T-helper 1 cell treated with Interleukin-12 subunit alpha and Interleukin-12 subunit beta and Interleukin-4 antibody, amounts not matched to agents 30 μg/mL and 1 μg/mL, for 36 hours (primary cell): ENCODE data around the gene CORO6.

ENCODE experiments used
- H3K27ac Mint-ChIP-seq: one replicate; pipeline ENCODE4 v1.8.0; 2021; ENCODE audit warnings: mild to moderate bottlenecking, mixed read lengths
- H3K27me3 Mint-ChIP-seq: one replicate; pipeline ENCODE4 v1.8.0; 2021; ENCODE audit warnings: low read depth, mixed read lengths
- H3K36me3 Mint-ChIP-seq: one replicate; pipeline ENCODE4 v1.8.0; 2021; ENCODE audit warnings: low read depth, mixed read lengths
- H3K4me1 Mint-ChIP-seq: one replicate; pipeline ENCODE4 v1.8.0; 2021; ENCODE audit warnings: low read depth, mixed read lengths
- H3K4me3 Mint-ChIP-seq: one replicate; pipeline ENCODE4 v1.8.0; 2021; ENCODE audit warnings: mild to moderate bottlenecking, moderate library complexity, mixed read lengths
- H3K9me3 Mint-ChIP-seq: one replicate; pipeline ENCODE4 v1.8.0; 2021; ENCODE audit warnings: mixed read lengths

The CORO6 gene

DNA sequence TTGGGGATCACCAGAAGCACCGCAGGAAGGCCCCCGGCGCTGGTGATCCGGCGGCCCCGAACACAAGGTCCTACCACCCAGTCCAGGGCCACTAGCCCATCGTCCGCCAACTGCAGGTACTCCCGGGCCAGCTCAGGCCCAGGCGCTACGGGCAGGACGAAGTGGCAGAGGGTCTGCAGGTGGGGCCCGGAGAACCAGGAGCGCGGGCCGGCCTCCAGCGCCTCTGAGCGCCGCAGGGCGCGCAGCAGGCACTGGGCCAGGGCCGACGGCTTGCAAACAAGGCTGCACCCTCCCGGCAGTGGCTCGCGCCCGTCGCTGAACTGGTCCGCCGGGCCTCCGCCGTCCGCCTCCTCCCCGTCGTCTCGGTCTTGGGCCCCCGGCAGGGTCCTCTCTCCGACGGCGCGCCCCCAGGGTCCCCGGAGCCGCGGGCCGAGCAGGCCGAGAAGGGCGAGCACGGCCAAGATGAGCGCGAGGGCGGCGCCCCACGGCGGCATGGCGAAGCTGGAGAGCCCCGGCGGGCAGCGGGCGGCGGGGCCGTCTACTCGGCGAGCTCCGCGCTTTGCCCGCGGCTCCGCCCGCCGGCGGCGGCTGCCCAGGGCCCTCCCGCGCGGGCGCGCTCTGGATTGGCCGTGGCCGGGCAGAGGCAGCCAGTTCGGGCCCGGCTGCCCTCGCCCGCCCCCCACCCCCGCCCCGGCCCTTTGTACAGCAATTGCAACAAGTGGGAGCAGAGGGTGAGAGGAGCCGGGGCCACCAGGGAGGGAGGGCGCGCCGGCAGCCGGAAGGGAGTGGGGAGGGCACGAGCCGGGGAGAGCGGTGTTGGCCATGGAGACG lies 56.0 kb downstream of the CORO6 start, which contains the start of gene ABHD15:
Gene ABHD15, minus strand, starts transcription at position 565 of the 831 bp plus-strand sequence. Its CDS starts 71 bp downstream, at position 494.
- Mint-ChIP-seq H3K9me3 (no peaks in the 10 kb centered on the region), H3K36me3 (peaks cover 20% of the 10 kb centered on the region), H3K4me3 (peak within 1 kb of the TSS; percentile 97), H3K27me3 (no peaks in the 10 kb centered on the region), H3K4me1 (peaks cover 29% of the 10 kb centered on the region), H3K27ac (peak within 1 kb of the TSS; percentile 97)

DNA sequence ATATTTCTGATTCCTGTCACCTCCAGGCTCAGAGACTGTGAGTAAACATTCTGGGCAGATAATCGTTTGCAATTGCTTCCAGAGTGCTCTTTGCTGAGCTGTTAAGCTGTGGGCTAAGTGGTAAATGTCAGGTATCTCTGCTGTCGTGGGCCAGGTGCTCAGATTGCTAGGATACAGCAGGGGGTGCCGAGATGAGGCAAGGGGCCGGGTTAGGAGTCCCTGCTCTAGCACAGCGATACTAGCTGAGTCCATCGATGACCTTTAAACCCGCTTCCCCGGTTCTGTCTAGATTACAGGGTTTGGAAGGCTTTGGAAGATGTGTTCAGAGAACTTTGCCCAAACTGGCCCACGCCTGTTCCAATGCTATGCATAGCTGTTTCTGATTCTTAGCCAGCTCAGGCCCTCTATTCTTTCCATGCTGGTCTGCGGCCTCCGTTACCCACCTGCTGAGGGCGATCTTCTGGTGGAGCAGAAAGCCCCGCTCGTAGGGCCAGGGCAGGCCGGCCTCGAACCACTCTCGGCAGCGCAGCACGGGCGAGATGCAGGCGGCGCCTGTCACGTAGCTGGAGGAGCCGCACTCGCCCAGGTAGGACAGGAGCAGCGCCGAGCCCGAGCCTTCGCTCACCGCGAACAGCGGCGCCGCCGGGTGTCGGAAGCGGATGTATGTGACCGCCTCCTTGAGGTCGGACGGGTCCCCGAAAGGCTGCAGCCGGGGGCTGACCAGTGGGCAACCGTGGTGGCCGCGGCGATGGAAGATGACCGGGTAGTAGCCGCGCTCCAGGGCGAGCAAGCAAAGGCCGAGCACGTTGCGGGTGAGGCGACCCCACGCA lies 56.9 kb downstream of the CORO6 start:
- peak overlapping the region; percentile 89 for H3K4me3 Mint-ChIP-seq
- no peaks in the 10 kb centered on the region for H3K27me3 Mint-ChIP-seq
- peaks cover 19% of the 10 kb centered on the region for H3K36me3 Mint-ChIP-seq
- H3K27ac Mint-ChIP-seq = peak overlapping the region; percentile 89
- no peaks in the 10 kb centered on the region for H3K9me3 Mint-ChIP-seq
- peaks cover 29% of the 10 kb centered on the region for H3K4me1 Mint-ChIP-seq
